Testis (tissue), 2 donors: ENCODE results near the gene TBC1D10B.

Experiments used
- POLR2A ChIP-seq: fragments of 450-650 bp; IDR thresholded peaks from one replicate; pipeline ENCODE4 v1.6.1; 2017; ENCODE audit warnings: antibody characterized with exemption, mild to moderate bottlenecking, moderate library complexity
- TF ChIP-seq, protein P1 (sequence below), 3 experiments: fragments of 450-650 bp in 2 of 3; fragments of 200-600 bp in 1 of 3; sonication (generic) in 1 of 3; IDR thresholded peaks; one replicate each; pipeline ENCODE4 v1.5.1; 2016 to 2019; ENCODE audit warnings: antibody characterized with exemption in 3 of 3, mild to moderate bottlenecking in 2 of 3, moderate library complexity in 1 of 3

- TF ChIP-seq, protein P1, sequence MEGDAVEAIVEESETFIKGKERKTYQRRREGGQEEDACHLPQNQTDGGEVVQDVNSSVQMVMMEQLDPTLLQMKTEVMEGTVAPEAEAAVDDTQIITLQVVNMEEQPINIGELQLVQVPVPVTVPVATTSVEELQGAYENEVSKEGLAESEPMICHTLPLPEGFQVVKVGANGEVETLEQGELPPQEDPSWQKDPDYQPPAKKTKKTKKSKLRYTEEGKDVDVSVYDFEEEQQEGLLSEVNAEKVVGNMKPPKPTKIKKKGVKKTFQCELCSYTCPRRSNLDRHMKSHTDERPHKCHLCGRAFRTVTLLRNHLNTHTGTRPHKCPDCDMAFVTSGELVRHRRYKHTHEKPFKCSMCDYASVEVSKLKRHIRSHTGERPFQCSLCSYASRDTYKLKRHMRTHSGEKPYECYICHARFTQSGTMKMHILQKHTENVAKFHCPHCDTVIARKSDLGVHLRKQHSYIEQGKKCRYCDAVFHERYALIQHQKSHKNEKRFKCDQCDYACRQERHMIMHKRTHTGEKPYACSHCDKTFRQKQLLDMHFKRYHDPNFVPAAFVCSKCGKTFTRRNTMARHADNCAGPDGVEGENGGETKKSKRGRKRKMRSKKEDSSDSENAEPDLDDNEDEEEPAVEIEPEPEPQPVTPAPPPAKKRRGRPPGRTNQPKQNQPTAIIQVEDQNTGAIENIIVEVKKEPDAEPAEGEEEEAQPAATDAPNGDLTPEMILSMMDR (IDR thresholded peaks at IDR 0.05): no peak
- TF ChIP-seq POLR2A: no peak
Measured at GRCh38 chr16:30371248-30371816, 1.0 kb upstream of the TBC1D10B start.
